Measurements from ENCODE around the gene DLG2. TPM values are rescaled to one million over a fixed set of nuclear protein-coding genes. Genes with fewer than 3 reads are reported as not detected.
"Not testable (repeated sequence)": the region's sequence is repeated elsewhere in the genome, so short reads cannot be mapped to it uniquely, and the experiment has no call there.

Gene DLG2
- total and polyA plus RNA-seq, 4 donors, result 0.30 to 5.5 (median 0.68) TPM

- no peak overlapping the region for H3K9ac ChIP-seq (ENCODE audit: low read depth in 1 of 2, low read length in 2 of 2)
- H3K9me3 ChIP-seq (ENCODE audit: control insufficient read depth in 4 of 4, low read length in 3 of 4), result no peaks in the 10 kb centered on the region
- H3K27me3 ChIP-seq (ENCODE audit: control insufficient read depth in 4 of 4, insufficient read depth in 4 of 4, low read length in 3 of 4), result no peaks in the 10 kb centered on the region
- no peak overlapping the region for H3K27ac ChIP-seq (ENCODE audit: low read depth in 1 of 2, low read length in 2 of 2)
- no peak overlapping the region for H3K4me3 ChIP-seq (ENCODE audit: low read depth in 1 of 3, low read length in 3 of 3)
- no peaks in the 10 kb centered on the region for H3K36me3 ChIP-seq (ENCODE audit: control insufficient read depth in 4 of 4, insufficient read depth in 3 of 4, low read depth in 1 of 4, low read length in 3 of 4)
- DNase-seq (ENCODE audit: low spot score), result no peak
- TF ChIP-seq ATF3 (IDR thresholded peaks at IDR 0.05), result no peak
- 75% methylated on average over 1 of the region's 1 CpG for WGBS
- no peaks in the 10 kb centered on the region for H3K4me1 ChIP-seq (ENCODE audit: control insufficient read depth in 4 of 4, insufficient read depth in 4 of 4, low read length in 3 of 4)
These were observed 1316.9 kb downstream of the DLG2 start for GRCh38 chr11:84310268-84310667.

GRCh38 chr11:84308491-84308890 is 1318.7 kb downstream of the DLG2 start:
- not testable (repeated sequence) for H3K27ac ChIP-seq (ENCODE audit: low read depth in 1 of 2, low read length in 2 of 2); DNase-seq (ENCODE audit: low spot score); H3K4me1 ChIP-seq (ENCODE audit: control insufficient read depth in 4 of 4, insufficient read depth in 4 of 4, low read length in 3 of 4); H3K27me3 ChIP-seq (ENCODE audit: control insufficient read depth in 4 of 4, insufficient read depth in 4 of 4, low read length in 3 of 4); H3K9ac ChIP-seq (ENCODE audit: low read depth in 1 of 2, low read length in 2 of 2); H3K36me3 ChIP-seq (ENCODE audit: control insufficient read depth in 4 of 4, insufficient read depth in 3 of 4, low read depth in 1 of 4, low read length in 3 of 4); H3K9me3 ChIP-seq (ENCODE audit: control insufficient read depth in 4 of 4, low read length in 3 of 4); H3K4me3 ChIP-seq (ENCODE audit: low read depth in 1 of 3, low read length in 3 of 3)
- WGBS, result 98% methylated on average over 33 of the region's 33 CpGs

DNA sequence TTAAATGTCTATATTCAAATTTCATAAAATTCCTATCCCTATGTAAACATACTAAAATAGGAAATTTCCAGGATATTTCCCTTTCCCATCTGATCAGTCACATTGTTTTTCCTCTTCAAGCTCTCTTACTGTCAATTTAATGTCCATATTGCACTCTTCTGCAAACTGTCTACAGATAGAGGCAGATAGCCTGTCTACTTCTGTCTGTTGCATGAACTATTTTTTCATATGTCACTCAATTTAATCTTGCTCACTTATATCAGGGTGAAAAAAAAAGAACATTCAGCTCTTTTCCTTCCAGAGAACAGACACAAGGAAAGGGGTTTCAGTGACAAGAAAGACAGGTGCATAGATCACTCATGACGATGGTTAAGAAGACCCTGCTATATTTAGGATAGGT is 1327.1 kb downstream of the DLG2 start:
- no peaks in the 10 kb centered on the region for H3K27me3 ChIP-seq (ENCODE audit: control insufficient read depth in 4 of 4, insufficient read depth in 4 of 4, low read length in 3 of 4)
- no peaks in the 10 kb centered on the region for H3K36me3 ChIP-seq (ENCODE audit: control insufficient read depth in 4 of 4, insufficient read depth in 3 of 4, low read depth in 1 of 4, low read length in 3 of 4)
- no peaks in the 10 kb centered on the region for H3K9me3 ChIP-seq (ENCODE audit: control insufficient read depth in 4 of 4, low read length in 3 of 4)
- DNase-seq (ENCODE audit: low spot score), result no peak
- H3K27ac ChIP-seq (ENCODE audit: low read depth in 1 of 2, low read length in 2 of 2), result no peak overlapping the region
- H3K4me3 ChIP-seq (ENCODE audit: low read depth in 1 of 3, low read length in 3 of 3), result no peak overlapping the region
- no peak overlapping the region for H3K9ac ChIP-seq (ENCODE audit: low read depth in 1 of 2, low read length in 2 of 2)
- H3K4me1 ChIP-seq (ENCODE audit: control insufficient read depth in 4 of 4, insufficient read depth in 4 of 4, low read length in 3 of 4), result no peaks in the 10 kb centered on the region
- 83% methylated on average over 1 of the region's 1 CpG for WGBS
- TF ChIP-seq FOXA1 (IDR thresholded peaks at IDR 0.05), result no peak
- TF ChIP-seq RAD21 (IDR thresholded peaks at IDR 0.05), result no peak
- TF ChIP-seq, protein P1, sequence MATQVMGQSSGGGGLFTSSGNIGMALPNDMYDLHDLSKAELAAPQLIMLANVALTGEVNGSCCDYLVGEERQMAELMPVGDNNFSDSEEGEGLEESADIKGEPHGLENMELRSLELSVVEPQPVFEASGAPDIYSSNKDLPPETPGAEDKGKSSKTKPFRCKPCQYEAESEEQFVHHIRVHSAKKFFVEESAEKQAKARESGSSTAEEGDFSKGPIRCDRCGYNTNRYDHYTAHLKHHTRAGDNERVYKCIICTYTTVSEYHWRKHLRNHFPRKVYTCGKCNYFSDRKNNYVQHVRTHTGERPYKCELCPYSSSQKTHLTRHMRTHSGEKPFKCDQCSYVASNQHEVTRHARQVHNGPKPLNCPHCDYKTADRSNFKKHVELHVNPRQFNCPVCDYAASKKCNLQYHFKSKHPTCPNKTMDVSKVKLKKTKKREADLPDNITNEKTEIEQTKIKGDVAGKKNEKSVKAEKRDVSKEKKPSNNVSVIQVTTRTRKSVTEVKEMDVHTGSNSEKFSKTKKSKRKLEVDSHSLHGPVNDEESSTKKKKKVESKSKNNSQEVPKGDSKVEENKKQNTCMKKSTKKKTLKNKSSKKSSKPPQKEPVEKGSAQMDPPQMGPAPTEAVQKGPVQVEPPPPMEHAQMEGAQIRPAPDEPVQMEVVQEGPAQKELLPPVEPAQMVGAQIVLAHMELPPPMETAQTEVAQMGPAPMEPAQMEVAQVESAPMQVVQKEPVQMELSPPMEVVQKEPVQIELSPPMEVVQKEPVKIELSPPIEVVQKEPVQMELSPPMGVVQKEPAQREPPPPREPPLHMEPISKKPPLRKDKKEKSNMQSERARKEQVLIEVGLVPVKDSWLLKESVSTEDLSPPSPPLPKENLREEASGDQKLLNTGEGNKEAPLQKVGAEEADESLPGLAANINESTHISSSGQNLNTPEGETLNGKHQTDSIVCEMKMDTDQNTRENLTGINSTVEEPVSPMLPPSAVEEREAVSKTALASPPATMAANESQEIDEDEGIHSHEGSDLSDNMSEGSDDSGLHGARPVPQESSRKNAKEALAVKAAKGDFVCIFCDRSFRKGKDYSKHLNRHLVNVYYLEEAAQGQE (IDR thresholded peaks at IDR 0.05), result no peak

GRCh38 chr11:84297570-84297969 is 1329.6 kb downstream of the DLG2 start:
- H3K4me3 ChIP-seq (ENCODE audit: low read depth in 1 of 3, low read length in 3 of 3), result no peak overlapping the region
- DNase-seq (ENCODE audit: low spot score), result no peak
- H3K9ac ChIP-seq (ENCODE audit: low read depth in 1 of 2, low read length in 2 of 2), result no peak overlapping the region
- H3K27ac ChIP-seq (ENCODE audit: low read depth in 1 of 2, low read length in 2 of 2), result no peak overlapping the region
- H3K4me1 ChIP-seq (ENCODE audit: control insufficient read depth in 4 of 4, insufficient read depth in 4 of 4, low read length in 3 of 4), result no peaks in the 10 kb centered on the region
- H3K36me3 ChIP-seq (ENCODE audit: control insufficient read depth in 4 of 4, insufficient read depth in 3 of 4, low read depth in 1 of 4, low read length in 3 of 4), result no peaks in the 10 kb centered on the region
- H3K9me3 ChIP-seq (ENCODE audit: control insufficient read depth in 4 of 4, low read length in 3 of 4), result no peaks in the 10 kb centered on the region
- no peaks in the 10 kb centered on the region for H3K27me3 ChIP-seq (ENCODE audit: control insufficient read depth in 4 of 4, insufficient read depth in 4 of 4, low read length in 3 of 4)
- 95% methylated on average over 2 of the region's 2 CpGs for whole genome bisulfite sequencing
- TF ChIP-seq HNF4G (IDR thresholded peaks at IDR 0.05) (no peak), RAD21 (IDR thresholded peaks at IDR 0.05) (no peak), ZBTB33 (IDR thresholded peaks at IDR 0.05) (no peak), GABPA (IDR thresholded peaks at IDR 0.05 in 1 of 2, conservative IDR thresholded peaks at IDR 0.05 in 1 of 2) (no peak), FOXA1 (IDR thresholded peaks at IDR 0.05) (no peak), YY1 (IDR thresholded peaks at IDR 0.05) (no peak), NR2F2 (IDR thresholded peaks at IDR 0.05) (no peak), ATF3 (IDR thresholded peaks at IDR 0.05) (no peak), JUND (IDR thresholded peaks at IDR 0.05) (no peak), HNF4A (conservative IDR thresholded peaks at IDR 0.05) (no peak), RXRA (IDR thresholded peaks at IDR 0.05) (no peak)
- TF ChIP-seq, protein P2, sequence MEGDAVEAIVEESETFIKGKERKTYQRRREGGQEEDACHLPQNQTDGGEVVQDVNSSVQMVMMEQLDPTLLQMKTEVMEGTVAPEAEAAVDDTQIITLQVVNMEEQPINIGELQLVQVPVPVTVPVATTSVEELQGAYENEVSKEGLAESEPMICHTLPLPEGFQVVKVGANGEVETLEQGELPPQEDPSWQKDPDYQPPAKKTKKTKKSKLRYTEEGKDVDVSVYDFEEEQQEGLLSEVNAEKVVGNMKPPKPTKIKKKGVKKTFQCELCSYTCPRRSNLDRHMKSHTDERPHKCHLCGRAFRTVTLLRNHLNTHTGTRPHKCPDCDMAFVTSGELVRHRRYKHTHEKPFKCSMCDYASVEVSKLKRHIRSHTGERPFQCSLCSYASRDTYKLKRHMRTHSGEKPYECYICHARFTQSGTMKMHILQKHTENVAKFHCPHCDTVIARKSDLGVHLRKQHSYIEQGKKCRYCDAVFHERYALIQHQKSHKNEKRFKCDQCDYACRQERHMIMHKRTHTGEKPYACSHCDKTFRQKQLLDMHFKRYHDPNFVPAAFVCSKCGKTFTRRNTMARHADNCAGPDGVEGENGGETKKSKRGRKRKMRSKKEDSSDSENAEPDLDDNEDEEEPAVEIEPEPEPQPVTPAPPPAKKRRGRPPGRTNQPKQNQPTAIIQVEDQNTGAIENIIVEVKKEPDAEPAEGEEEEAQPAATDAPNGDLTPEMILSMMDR (IDR thresholded peaks at IDR 0.05; ENCODE audit: low read depth, low read length, missing input control), result no peak
